ENCODE measurements around the gene TRDN.

Gene TRDN

DNA sequence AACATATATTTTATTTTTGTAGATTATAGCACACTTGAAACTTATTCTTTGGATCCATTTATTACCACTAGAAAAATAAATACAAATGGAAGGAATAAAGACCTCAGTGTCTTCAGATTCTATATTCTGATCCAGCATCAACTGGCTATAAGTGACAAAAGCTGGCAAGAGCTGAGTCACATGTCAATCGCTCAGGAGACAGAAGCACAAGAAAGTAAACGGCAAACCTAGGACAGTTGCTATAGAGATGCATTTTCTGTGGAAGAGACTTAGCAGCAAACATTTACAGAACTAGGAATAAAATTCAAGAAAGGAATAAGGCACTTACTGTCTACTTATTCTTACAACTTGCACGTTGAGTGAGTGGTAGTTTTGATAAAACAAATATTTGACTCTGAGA, 410.4 kb downstream of the TRDN start:
- no peak for DNase-seq (ENCODE audit: low read depth in 1 of 2, low spot score in 1 of 2)
- no peak for TF ChIP-seq JUND (IDR thresholded peaks at IDR 0.05; ENCODE audit: low read depth)
- in situ Hi-C loops (cut with HindIII; ENCODE audit: low pct_unique_long_range_greater_than_20kb, low sequenced_read_pairs) = no loop called here

DNA sequence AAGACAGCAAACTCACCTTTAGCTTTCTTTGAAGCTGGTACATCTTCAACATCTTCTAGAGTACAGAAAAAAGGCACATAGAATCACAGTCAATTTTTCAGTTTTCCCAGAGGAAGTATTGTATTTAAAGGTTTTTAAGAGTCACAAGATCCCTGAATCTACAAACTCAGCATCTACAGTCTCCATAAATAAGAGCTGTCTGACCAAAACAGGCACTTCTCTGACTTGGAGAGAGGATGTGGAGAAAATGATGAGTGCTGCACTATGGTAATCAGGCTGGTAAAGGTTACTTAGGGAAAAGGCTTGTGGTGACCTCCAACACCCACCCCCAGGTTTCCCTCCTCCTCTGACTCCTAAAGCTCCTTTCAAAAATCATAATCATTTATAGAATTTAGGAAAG, 412.7 kb downstream of the TRDN start:
- DNase-seq (ENCODE audit: low read depth in 1 of 2, low spot score in 1 of 2) = no peak
- in situ Hi-C loops (cut with HindIII; ENCODE audit: low pct_unique_long_range_greater_than_20kb, low sequenced_read_pairs) = no loop called here
- TF ChIP-seq JUND (IDR thresholded peaks at IDR 0.05; ENCODE audit: low read depth) = no peak

DNA sequence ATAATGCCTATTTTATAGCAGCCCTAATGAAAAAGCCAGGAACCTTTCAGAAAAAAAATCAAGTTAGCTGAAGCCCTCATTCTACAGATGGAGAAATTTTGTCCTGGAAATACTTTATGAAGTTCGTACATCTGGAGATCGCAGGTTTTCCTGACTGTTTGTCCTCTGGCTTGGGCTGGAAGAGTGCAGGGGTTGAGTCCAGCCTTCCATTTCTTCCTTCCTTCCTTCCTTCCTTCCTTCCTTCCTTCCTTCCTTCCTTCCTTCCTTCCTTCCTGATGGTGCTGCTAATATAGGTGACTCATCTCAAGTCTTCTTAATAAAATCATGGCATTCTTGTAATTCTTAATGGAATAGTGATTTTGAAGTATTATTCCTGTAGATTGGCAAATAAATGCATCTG, 413.3 kb downstream of the TRDN start:
- no peak for DNase-seq (ENCODE audit: low read depth in 1 of 2, low spot score in 1 of 2)
- TF ChIP-seq JUND (IDR thresholded peaks at IDR 0.05; ENCODE audit: low read depth) = no peak
- in situ Hi-C loops (cut with HindIII; ENCODE audit: low pct_unique_long_range_greater_than_20kb, low sequenced_read_pairs) = no loop called here

DNA sequence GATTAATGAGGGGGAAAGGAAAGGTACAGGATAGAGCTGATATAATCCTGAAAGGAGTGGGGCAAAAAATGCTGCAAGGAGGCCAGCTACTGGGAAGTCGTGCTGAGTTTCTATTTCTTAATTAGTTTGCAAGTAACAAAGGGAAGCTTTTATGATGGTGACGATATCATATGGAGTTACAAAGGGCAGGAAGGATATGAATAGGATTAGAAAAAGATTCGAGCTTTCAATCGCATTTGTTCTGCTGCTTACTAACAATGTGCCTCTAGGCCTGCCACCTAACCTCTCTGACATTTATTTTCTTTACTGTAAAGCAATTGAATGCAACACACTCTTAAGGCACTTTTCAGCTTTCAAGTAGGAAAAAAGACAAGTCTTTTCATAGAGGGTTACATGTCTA, 421.5 kb downstream of the TRDN start:
- DNase-seq (ENCODE audit: low read depth in 1 of 2, low spot score in 1 of 2) = no peak
- no peak for TF ChIP-seq JUND (IDR thresholded peaks at IDR 0.05; ENCODE audit: low read depth)
- in situ Hi-C loops (cut with HindIII; ENCODE audit: low pct_unique_long_range_greater_than_20kb, low sequenced_read_pairs) = no loop called here

DNA sequence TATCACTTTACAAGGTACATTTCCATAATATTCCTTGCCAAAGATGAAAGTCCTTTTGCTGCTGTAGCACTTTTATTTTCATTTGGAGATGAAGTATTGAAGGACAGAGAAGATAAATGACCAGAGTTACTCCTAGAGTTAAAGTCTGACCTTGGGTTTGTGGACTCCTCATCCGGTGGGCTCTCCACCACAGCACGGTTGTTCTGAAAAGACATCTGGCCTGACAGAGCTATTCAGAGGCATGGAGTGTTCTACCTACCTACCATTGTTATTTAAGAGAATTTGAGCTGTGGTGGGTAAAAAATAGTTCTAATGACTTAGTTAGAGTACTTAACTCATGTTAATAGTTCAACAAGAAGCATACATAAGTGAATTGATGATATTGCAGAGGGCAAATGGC, 422.3 kb downstream of the TRDN start:
- no peak for DNase-seq (ENCODE audit: low read depth in 1 of 2, low spot score in 1 of 2)
- TF ChIP-seq JUND (IDR thresholded peaks at IDR 0.05; ENCODE audit: low read depth) = no peak
- in situ Hi-C loops (cut with HindIII; ENCODE audit: low pct_unique_long_range_greater_than_20kb, low sequenced_read_pairs) = no loop called here

DNA sequence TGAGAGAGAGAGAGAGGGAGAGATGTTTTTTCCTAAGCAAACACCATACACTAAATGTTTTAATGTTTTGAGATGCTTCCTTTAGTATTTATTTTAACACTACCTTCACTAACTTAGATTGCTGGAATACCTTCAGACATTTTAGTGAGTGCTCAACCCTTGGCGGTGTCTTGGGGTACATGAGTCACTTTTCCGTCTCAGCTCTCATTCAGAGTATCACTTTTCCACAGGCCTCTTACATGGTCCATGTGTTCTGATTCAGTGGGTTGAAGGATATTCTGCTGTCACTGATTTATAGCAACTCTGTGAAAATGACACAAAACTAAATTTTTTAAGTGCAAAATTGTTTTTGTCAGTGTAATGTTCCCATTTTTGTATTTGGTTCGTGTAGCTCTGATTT, 422.8 kb downstream of the TRDN start:
- in situ Hi-C loops (cut with HindIII; ENCODE audit: low pct_unique_long_range_greater_than_20kb, low sequenced_read_pairs) = no loop called here
- TF ChIP-seq JUND (IDR thresholded peaks at IDR 0.05; ENCODE audit: low read depth) = no peak
- no peak for DNase-seq (ENCODE audit: low read depth in 1 of 2, low spot score in 1 of 2)

DNA sequence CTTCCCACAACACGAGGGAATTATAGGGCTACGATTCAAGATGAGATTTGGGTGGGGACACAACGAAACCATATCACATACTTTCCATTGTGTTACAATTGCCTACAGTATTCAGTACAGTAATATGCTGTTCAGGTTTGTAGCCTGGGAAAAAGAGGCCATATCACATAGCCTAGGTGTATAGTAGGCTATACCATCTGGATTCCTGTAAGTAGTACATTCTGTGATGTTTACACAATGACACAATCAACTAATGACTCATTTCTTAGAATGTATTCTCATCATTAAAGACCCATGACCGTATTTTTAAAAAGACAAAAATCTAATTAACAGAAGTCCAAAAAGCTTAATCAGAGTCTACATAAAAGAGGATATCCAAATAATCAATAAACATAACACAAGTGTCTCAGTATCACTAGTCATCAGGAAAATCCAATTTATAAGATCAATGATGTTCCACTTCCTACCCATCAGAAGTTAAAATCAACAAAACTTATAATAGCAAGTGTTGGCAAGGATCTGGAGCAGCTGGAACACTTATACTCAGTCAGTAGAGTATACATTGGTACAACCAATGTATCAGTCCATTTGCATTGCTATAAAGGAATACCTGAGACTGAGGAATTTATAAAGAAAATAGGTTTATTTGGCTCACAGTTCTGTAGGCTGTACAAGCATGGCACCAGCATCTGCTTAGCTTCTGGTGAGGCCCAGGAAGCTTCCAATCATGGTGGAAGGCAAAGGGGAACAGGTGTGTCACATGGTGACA, 424.8 kb downstream of the TRDN start:
- no peak for DNase-seq (ENCODE audit: low read depth in 1 of 2, low spot score in 1 of 2)

DNA sequence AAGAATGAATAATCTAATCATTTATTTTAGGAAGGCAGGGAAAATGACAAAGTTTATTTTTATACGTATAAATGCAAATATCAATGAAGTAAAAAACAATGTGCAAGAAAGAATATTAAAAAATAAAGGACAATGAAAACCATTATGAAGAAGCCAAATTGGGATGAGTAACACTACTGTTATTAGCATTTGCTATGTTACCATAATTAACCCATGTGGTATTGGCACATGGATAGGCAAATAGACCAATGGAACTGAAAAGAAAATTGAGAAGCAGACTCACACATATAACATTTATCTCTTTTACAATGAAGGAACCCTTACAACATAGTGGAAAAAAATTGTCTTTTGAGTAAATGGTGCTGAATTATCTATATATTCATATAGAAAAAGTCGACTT, 426.1 kb downstream of the TRDN start:
- no peak for DNase-seq (ENCODE audit: low read depth in 1 of 2, low spot score in 1 of 2)
- no peak for TF ChIP-seq JUND (IDR thresholded peaks at IDR 0.05; ENCODE audit: low read depth)
- in situ Hi-C loops (cut with HindIII; ENCODE audit: low pct_unique_long_range_greater_than_20kb, low sequenced_read_pairs) = no loop called here

More for the DNA sequence above, 424.8 kb downstream of the TRDN start:
- in situ Hi-C loops (cut with HindIII; ENCODE audit: low pct_unique_long_range_greater_than_20kb, low sequenced_read_pairs) = no loop called here
- TF ChIP-seq JUND (IDR thresholded peaks at IDR 0.05; ENCODE audit: low read depth) = no peak

DNA sequence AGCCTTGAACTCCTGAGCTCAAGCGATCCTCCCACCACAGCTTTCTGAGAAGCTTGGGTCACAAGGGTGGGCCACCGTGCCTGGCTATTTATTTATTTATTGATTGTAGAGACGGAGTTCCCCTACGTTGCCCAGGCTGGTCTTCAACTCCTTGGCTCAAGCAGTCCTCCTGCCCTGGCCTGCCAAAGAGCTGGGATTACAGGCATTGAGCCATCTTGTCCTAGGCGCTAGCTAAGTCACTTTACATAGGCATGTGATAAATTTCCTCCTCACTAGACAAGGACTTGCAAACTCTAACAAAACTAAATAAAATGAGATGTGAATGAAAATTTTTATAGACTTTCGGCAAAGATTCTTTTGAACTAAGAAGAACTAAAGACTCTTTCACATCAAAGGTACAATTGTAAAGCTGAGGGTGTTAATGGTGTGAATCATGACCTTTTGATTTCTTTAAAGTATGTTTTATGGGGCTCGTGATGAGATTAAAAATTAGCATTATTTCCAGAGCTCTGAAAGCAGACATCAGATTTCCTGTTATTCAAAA, 428.7 kb downstream of the TRDN start:
- no peak for TF ChIP-seq JUND (IDR thresholded peaks at IDR 0.05; ENCODE audit: low read depth)
- in situ Hi-C loops (cut with HindIII; ENCODE audit: low pct_unique_long_range_greater_than_20kb, low sequenced_read_pairs) = no loop called here
- DNase-seq (ENCODE audit: low read depth in 1 of 2, low spot score in 1 of 2) = no peak

DNA sequence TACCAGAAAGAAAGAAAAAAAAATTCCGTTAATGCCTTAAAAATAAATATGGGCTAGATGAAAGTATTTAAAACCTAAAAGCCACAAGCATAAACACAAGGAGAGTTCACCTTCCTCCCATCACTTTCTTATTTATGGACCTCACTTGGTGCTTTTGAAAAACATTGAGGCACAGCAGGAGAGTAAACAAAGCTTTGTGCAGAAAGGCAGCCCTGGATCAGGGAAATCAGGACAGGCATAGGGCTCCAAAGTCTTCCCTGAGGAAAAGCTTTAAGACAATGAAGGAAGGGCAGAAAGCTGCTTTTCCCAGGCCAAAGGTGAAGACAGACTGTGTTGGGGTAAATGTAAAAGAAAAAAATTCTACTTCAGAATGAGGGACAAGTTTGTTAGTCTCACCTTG, 432.8 kb downstream of the TRDN start:
- DNase-seq (ENCODE audit: low read depth in 1 of 2, low spot score in 1 of 2) = no peak
- TF ChIP-seq JUND (IDR thresholded peaks at IDR 0.05; ENCODE audit: low read depth) = no peak
- in situ Hi-C loops (cut with HindIII; ENCODE audit: low pct_unique_long_range_greater_than_20kb, low sequenced_read_pairs) = no loop called here

DNA sequence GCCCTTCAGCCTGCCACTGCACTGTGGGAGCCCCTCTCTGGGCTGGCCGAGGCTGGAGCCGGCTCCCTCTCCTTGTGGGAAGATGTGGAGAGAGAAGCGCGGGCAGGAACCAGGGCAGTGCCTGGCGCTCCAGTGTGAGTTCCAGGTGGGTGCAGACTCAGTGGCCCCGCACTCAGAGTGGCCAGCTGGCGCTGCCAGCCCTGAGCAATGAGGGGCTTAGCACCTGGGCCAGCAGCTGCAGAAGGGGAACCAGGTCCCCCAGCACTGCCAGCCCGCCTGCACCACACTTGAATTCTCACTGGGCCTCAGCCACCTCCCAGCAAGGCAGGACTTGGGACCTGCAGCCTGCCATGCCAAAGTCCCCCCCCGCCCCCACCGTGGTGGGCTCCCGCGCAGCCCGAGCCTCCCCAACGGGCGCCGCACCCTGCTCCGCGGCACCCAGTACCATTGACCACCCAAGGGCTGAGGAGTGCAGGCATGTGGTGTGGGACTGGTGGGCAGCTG, 434.8 kb downstream of the TRDN start:
- no peak for TF ChIP-seq JUND (IDR thresholded peaks at IDR 0.05; ENCODE audit: low read depth)
- DNase-seq (ENCODE audit: low read depth in 1 of 2, low spot score in 1 of 2) = no peak

DNA sequence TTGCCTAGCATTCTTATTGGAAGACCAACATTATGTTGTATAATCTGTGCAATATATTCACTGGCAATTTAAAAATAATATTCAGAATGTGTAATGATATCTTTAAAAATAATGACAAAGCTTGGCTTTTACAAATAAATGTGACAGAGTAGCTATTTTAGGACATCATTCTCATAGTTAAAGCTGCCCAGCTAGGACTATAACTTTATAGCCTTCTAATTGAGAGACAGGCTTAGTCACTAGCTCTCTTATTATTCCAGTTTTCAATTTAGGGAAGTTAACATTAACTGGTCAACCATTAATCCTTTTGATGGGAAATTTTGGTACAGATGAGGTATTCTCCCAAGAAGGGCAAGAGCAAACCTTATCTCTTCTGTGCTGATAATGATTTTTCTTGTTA, 443.5 kb downstream of the TRDN start:
- no peak for DNase-seq (ENCODE audit: low read depth in 1 of 2, low spot score in 1 of 2)
- in situ Hi-C loops (cut with HindIII; ENCODE audit: low pct_unique_long_range_greater_than_20kb, low sequenced_read_pairs) = no loop called here
- TF ChIP-seq JUND (IDR thresholded peaks at IDR 0.05; ENCODE audit: low read depth) = no peak

More for the DNA sequence above, 434.8 kb downstream of the TRDN start:
- in situ Hi-C loops (cut with HindIII; ENCODE audit: low pct_unique_long_range_greater_than_20kb, low sequenced_read_pairs) = no loop called here

DNA sequence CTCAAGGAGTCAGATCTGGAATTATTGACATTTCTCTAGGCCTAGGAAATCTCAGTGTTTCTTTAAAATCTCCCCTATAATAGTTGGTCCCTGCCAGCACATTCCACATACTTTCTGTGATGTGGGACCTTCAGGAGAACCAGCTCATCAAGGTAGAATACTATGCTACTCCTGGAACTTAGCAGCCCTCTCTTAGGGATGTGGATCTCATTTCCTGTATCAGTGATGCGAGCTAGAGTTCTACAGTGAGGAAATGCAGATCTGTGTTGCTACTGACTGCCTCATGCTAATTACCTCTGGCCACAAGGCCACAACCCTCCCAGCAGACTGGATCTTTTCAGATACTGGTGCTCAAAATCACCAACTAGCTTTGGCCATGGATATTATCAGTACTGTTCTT, 446.9 kb downstream of the TRDN start:
- TF ChIP-seq JUND (IDR thresholded peaks at IDR 0.05; ENCODE audit: low read depth) = no peak
- in situ Hi-C loops (cut with HindIII; ENCODE audit: low pct_unique_long_range_greater_than_20kb, low sequenced_read_pairs) = no loop called here
- DNase-seq (ENCODE audit: low read depth in 1 of 2, low spot score in 1 of 2) = no peak

DNA sequence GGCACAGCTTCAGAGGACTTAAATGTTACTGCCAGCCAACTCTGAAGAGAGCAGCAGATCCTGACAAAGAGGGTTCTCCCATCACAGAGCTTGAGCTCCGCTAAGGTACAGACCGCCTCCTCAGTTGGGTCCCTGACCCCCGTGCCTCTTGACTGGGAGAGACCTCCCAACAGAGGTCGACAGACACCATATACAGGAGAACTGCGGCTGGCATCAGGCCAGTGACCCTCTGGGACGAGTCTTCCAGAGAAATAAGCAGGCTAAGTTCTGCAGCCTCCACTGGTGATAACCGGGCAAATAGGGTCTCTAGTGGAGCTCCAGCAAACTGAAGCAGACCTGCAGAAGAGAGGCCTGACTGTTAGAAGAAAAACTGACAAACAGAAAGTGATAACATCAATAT, 453.8 kb downstream of the TRDN start:
- in situ Hi-C loops (cut with HindIII; ENCODE audit: low pct_unique_long_range_greater_than_20kb, low sequenced_read_pairs) = no loop called here
- no peak for TF ChIP-seq JUND (IDR thresholded peaks at IDR 0.05; ENCODE audit: low read depth)
- no peak for DNase-seq (ENCODE audit: low read depth in 1 of 2, low spot score in 1 of 2)
